ENCODE measurements around the gene MED7. TPM values are rescaled to one million over a fixed set of nuclear protein-coding genes. Genes with fewer than 3 reads are reported as not detected.

The MED7 gene
- total and polyA plus RNA-seq, 2 of the 4 experiments (the other 2 are of a cell fraction) = 8.6 to 9.0 TPM

DNA sequence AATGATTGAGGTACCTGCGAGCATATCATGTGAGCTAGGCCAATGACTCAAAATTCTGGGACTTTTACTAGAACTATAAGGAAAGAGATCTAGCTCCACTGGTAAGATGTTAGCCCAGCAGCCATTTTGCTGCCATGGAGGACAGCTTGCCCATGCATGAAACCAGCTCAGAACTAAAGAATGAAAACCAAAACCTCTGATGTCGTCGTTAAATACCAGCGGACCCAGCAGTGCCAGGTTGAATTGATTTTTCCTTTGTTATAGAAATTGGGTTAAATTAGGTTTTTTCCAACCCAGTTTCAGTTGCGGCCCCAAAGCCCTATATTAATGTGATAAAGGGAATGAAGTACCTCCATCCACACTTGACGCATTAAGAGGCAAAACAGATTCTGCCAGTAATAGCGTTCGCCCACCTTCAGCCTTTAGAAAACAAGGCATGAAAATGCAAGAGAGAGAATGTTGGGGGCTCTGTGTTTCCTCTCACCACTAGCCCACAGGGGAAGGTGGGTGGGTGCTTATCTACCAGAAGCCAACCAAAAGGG lies 32.5 kb upstream of the MED7 start:
- no peak overlapping the region for H2AFZ ChIP-seq (replicated peaks; ENCODE audit: low read length, poor library complexity)
- no peak overlapping the region for H2BK120ac ChIP-seq (ENCODE audit: low read depth, low read length)
- no peaks in the 10 kb centered on the region for H3K9me3 ChIP-seq (ENCODE audit: control insufficient read depth, insufficient read depth, low read length)
- WGBS, 2 experiments (ENCODE audit: extremely low coverage in 2 of 2, insufficient read length in 1 of 2) = 100% methylated on average over 1 of the region's 8 CpGs; no CpG with 5 or more reads in 1 of the 2 experiments
- POLR2A ChIA-PET (ENCODE audit: unreplicated experiment) = no interaction called here
- no peak overlapping the region for H3K27ac ChIP-seq (ENCODE audit: insufficient read depth, low read length)
- DNase-seq (no peak), ATAC-seq (ENCODE audit: low read depth) (no peak)
- H4K20me1 ChIP-seq (ENCODE audit: insufficient read depth, low read length) = no peaks in the 10 kb centered on the region
- H3K36me3 ChIP-seq (ENCODE audit: control insufficient read depth, insufficient read depth, low read length) = no peaks in the 10 kb centered on the region
- no peak overlapping the region for H2AK5ac ChIP-seq (ENCODE audit: low read depth, low read length)
- H3K4me2 ChIP-seq (ENCODE audit: low read depth, low read length) = no peak overlapping the region
- no peak overlapping the region for H3K4me3 ChIP-seq (ENCODE audit: insufficient read depth, low read depth, low read length)
- H4K91ac ChIP-seq (ENCODE audit: insufficient read depth, low read depth, low read length) = no peak overlapping the region
- in situ Hi-C loops (cut with MboI; ENCODE audit: low sequenced_read_pairs) = no loop called here
- H3K56ac ChIP-seq (ENCODE audit: extremely low read depth, insufficient read depth, low read length) = no peak overlapping the region
- H3K4me1 ChIP-seq (ENCODE audit: control insufficient read depth, insufficient read depth, low read length) = no peaks in the 10 kb centered on the region
- H4K5ac ChIP-seq (ENCODE audit: low read depth, low read length) = no peak overlapping the region
- no peak overlapping the region for H3K14ac ChIP-seq (replicated peaks; ENCODE audit: low read depth, low read length)
- intact Hi-C loops (cut with micrococcal nuclease) = no loop called here
- H3K18ac ChIP-seq (ENCODE audit: low read depth, low read length) = no peak overlapping the region
- no peak overlapping the region for H2BK15ac ChIP-seq (ENCODE audit: low read depth, low read length)
- dilution Hi-C loops (cut with HindIII; ENCODE audit: low sequenced_read_pairs, unreplicated experiment) = no loop called here
- no peak overlapping the region for H4K8ac ChIP-seq (ENCODE audit: low read depth in 2 of 2, low read length in 2 of 2)
- no peak overlapping the region for H3K23ac ChIP-seq (ENCODE audit: low read depth, low read length)
- H3K27me3 ChIP-seq (ENCODE audit: control insufficient read depth, insufficient read depth, low read length) = no peaks in the 10 kb centered on the region
- no TSS peak for BruUV-seq (replicated peaks)
- no peak overlapping the region for H2BK20ac ChIP-seq (ENCODE audit: low read depth, low read length)
- no peak overlapping the region for H3K9ac ChIP-seq (ENCODE audit: low read depth, low read length)
- CTCF ChIA-PET = no interaction called here
- no peak for TF ChIP-seq MAZ (IDR thresholded peaks at IDR 0.05; ENCODE audit: borderline replicate concordance, low read depth, low read length)
- no peak for TF ChIP-seq NFE2L2 (IDR thresholded peaks at IDR 0.05; ENCODE audit: low read depth, low read length)
- TF ChIP-seq, protein P1, sequence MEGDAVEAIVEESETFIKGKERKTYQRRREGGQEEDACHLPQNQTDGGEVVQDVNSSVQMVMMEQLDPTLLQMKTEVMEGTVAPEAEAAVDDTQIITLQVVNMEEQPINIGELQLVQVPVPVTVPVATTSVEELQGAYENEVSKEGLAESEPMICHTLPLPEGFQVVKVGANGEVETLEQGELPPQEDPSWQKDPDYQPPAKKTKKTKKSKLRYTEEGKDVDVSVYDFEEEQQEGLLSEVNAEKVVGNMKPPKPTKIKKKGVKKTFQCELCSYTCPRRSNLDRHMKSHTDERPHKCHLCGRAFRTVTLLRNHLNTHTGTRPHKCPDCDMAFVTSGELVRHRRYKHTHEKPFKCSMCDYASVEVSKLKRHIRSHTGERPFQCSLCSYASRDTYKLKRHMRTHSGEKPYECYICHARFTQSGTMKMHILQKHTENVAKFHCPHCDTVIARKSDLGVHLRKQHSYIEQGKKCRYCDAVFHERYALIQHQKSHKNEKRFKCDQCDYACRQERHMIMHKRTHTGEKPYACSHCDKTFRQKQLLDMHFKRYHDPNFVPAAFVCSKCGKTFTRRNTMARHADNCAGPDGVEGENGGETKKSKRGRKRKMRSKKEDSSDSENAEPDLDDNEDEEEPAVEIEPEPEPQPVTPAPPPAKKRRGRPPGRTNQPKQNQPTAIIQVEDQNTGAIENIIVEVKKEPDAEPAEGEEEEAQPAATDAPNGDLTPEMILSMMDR (conservative IDR thresholded peaks at IDR 0.05; ENCODE audit: low read depth, low read length) = no peak
- no peak for TF ChIP-seq FOS (IDR thresholded peaks at IDR 0.05; ENCODE audit: low read depth, low read length)
- no peak for TF ChIP-seq POLR2A (IDR thresholded peaks at IDR 0.05; ENCODE audit: low read depth, low read length)
- TF ChIP-seq, protein P2, sequence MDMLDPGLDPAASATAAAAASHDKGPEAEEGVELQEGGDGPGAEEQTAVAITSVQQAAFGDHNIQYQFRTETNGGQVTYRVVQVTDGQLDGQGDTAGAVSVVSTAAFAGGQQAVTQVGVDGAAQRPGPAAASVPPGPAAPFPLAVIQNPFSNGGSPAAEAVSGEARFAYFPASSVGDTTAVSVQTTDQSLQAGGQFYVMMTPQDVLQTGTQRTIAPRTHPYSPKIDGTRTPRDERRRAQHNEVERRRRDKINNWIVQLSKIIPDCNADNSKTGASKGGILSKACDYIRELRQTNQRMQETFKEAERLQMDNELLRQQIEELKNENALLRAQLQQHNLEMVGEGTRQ (IDR thresholded peaks at IDR 0.05; ENCODE audit: low read depth, low read length) = no peak
- TF ChIP-seq SMC3 (IDR thresholded peaks at IDR 0.05; ENCODE audit: low read depth, low read length) = no peak
- no peak for TF ChIP-seq CHD1 (IDR thresholded peaks at IDR 0.05; ENCODE audit: low read depth, low read length)
- no peak for TF ChIP-seq BHLHE40 (IDR thresholded peaks at IDR 0.05; ENCODE audit: low read depth, low read length)
- no peak for TF ChIP-seq RFX5 (IDR thresholded peaks at IDR 0.05; ENCODE audit: low read depth, low read length)
- TF ChIP-seq MAFK (IDR thresholded peaks at IDR 0.05; ENCODE audit: low read depth, low read length) = no peak
- TF ChIP-seq RCOR1 (IDR thresholded peaks at IDR 0.05; ENCODE audit: insufficient replicate concordance, low read length) = no peak
- no peak for TF ChIP-seq MXI1 (IDR thresholded peaks at IDR 0.05; ENCODE audit: borderline replicate concordance, low read depth, low read length)
- no peak overlapping the region for H2AK9ac ChIP-seq (replicated peaks; ENCODE audit: low read depth, low read length, poor library complexity)
- H2BK5ac ChIP-seq (ENCODE audit: low read depth, low read length, poor library complexity, severe bottlenecking) = no peak overlapping the region
- H3K79me1 ChIP-seq (ENCODE audit: low read depth in 1 of 2, low read length in 2 of 2) = no peaks in the 10 kb centered on the region
- H3K9me1 ChIP-seq (ENCODE audit: insufficient read depth, low read length) = no peaks in the 10 kb centered on the region
- H3K4ac ChIP-seq (ENCODE audit: low read depth, low read length) = no peak overlapping the region

Data from IMR-90 (cell line).